ENCODE data around the gene CASK. TPM values are rescaled to one million over a fixed set of nuclear protein-coding genes. Genes with fewer than 3 reads are reported as not detected.

Gene CASK
- total RNA-seq, 1 donor from 2014 or later: 33.7 TPM

DNA sequence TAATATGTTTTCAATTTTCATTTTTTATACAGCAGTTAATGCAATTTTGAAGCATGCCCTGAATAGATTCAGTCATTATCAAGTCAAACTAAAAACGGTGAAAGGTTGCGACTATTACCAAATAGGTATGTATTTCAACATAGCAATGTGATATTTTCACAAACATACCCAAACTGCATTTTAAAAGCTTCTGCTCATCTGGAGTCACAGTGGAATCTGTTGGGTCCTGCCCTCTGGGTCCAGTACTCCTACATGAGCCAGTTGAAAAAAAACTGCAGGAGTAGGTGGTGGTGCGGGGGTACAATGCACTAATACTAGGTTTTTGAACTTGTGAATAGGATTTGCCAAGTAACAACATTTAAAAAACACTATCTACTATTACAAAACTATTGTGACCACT, 233.6 kb downstream of the CASK start:
- Histone ChIP-seq H3K4me1 (peaks cover 0 to 3% of the 10 kb centered on the region in 2 donors), H3K27ac (no peak overlapping the region), H3K4me3 (peak overlapping the region in 1 of 2 donors; percentile 20), H3K36me3 (no peaks in the 10 kb centered on the region), H3K9me3 (no peaks in the 10 kb centered on the region), H3K27me3 (no peaks in the 10 kb centered on the region)
- TF ChIP-seq, protein P1, sequence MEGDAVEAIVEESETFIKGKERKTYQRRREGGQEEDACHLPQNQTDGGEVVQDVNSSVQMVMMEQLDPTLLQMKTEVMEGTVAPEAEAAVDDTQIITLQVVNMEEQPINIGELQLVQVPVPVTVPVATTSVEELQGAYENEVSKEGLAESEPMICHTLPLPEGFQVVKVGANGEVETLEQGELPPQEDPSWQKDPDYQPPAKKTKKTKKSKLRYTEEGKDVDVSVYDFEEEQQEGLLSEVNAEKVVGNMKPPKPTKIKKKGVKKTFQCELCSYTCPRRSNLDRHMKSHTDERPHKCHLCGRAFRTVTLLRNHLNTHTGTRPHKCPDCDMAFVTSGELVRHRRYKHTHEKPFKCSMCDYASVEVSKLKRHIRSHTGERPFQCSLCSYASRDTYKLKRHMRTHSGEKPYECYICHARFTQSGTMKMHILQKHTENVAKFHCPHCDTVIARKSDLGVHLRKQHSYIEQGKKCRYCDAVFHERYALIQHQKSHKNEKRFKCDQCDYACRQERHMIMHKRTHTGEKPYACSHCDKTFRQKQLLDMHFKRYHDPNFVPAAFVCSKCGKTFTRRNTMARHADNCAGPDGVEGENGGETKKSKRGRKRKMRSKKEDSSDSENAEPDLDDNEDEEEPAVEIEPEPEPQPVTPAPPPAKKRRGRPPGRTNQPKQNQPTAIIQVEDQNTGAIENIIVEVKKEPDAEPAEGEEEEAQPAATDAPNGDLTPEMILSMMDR (IDR thresholded peaks at IDR 0.05): no peak
- intact Hi-C loops (cut with DNase I): loop anchor here (10.0 kb wide), 1 partner anchor 95 kb away; no protein-coding TSS in a partner anchor
- no peak for DNase-seq (ENCODE audit: low spot score in 2 of 2)

GRCh38 chrX:41688835-41689234, 234.5 kb downstream of the CASK start, which contains the start of gene GPR34:
Gene GPR34, plus strand, starts transcription at chrX:41688973. Its CDS starts 6,661 bp downstream, at chrX:41695634.
- peak within 1 kb of the TSS in 1 of 2 donors; percentile 20 for H3K4me3 ChIP-seq
- H3K4me1 ChIP-seq: peaks cover 0 to 7% of the 10 kb centered on the region in 2 donors

DNA sequence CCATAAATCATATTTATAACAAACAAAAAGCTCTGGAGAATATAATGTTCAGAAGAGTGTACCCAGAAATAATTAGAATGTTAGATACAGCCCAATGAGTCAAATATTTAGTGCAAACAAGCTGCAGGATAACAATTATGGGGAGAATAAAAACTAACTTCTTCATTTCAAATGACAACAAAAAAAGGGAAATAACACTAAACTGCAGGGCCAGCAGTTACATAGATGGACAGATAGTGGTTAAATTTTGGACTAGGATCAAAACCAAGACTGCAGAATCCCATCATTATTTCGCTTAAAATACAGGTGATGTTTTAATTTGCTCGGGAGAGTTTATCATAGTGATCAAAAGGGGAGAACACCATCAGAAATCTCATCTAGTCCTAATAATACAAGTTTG, 235.2 kb downstream of the CASK start:
- TF ChIP-seq, protein P1 (IDR thresholded peaks at IDR 0.05): no peak
- intact Hi-C loops (cut with DNase I): no loop called here
- H3K9me3 ChIP-seq: no peaks in the 10 kb centered on the region
- H3K4me1 ChIP-seq: peaks cover 0 to 7% of the 10 kb centered on the region in 2 donors
- no peaks in the 10 kb centered on the region for H3K36me3 ChIP-seq
- no peak overlapping the region for H3K27ac ChIP-seq
- H3K4me3 ChIP-seq: no peak overlapping the region
- no peak for DNase-seq (ENCODE audit: low spot score in 2 of 2)
- no peaks in the 10 kb centered on the region for H3K27me3 ChIP-seq

More at GRCh38 chrX:41688835-41689234, 234.5 kb downstream of the CASK start, which contains the start of gene GPR34:
- TF ChIP-seq, protein P1 (IDR thresholded peaks at IDR 0.05): no peak
- intact Hi-C loops (cut with DNase I): no loop called here
- DNase-seq (ENCODE audit: low spot score in 2 of 2): no peak
- no peaks in the 10 kb centered on the region for H3K9me3 ChIP-seq
- no peaks in the 10 kb centered on the region for H3K36me3 ChIP-seq
- H3K27me3 ChIP-seq: no peaks in the 10 kb centered on the region
- peak within 1 kb of the TSS in 1 of 2 donors; percentile 29 for H3K27ac ChIP-seq

- intact Hi-C loops (cut with DNase I): no loop called here
- no peak overlapping the region for H3K4me3 ChIP-seq
- TF ChIP-seq, protein P1 (IDR thresholded peaks at IDR 0.05): no peak
- peaks cover 0 to 4% of the 10 kb centered on the region in 2 donors for H3K4me1 ChIP-seq
- DNase-seq (ENCODE audit: low spot score in 2 of 2): no peak
- H3K27ac ChIP-seq: no peak overlapping the region
- H3K9me3 ChIP-seq: no peaks in the 10 kb centered on the region
- no peaks in the 10 kb centered on the region for H3K36me3 ChIP-seq
- H3K27me3 ChIP-seq: no peaks in the 10 kb centered on the region
These were observed 236.6 kb downstream of the CASK start for GRCh38 chrX:41686788-41687187.

DNA sequence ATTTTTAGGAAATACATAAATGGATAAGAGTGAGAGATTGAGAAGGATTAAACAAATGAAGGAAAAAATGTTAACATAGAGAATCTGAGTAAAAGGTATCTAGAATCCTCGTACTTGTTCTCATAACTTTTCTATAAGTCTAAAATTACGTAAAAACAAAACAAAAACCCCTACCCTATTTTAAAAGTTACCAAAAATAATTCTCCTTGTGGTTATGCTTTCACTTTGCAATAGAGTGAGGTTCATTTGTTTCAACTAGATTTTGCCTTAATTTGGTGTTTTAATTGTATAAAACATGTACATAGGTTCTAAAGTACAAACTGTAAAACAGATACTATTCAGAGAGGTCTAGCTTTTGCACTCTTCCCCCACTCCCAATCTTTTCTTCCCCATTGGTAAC, 238.4 kb downstream of the CASK start:
- H3K4me1 ChIP-seq: peaks cover 0 to 4% of the 10 kb centered on the region in 2 donors
- H3K9me3 ChIP-seq: no peaks in the 10 kb centered on the region
- no peaks in the 10 kb centered on the region for H3K36me3 ChIP-seq
- no peak overlapping the region for H3K4me3 ChIP-seq
- no peak overlapping the region for H3K27ac ChIP-seq
- DNase-seq (ENCODE audit: low spot score in 2 of 2): no peak
- no peaks in the 10 kb centered on the region for H3K27me3 ChIP-seq
- TF ChIP-seq, protein P1 (IDR thresholded peaks at IDR 0.05): no peak
- intact Hi-C loops (cut with DNase I): no loop called here

DNA sequence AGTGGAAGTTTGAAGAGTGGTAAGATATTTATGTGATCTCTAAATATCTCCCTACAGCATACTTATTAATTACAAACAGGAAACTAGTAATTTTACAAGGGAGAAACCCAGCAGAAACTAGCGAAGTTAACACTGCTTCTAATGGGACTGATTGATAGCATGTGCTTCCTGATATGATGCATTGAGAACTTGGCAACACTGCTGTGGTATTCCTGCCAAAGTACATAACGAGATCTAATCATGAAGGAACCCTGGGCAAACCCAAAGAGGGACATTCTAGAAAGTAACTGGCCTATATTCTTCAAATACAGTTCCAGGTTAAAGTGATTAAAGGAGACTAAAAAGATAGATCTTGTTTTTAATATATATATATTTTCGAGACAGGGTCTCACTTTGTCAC, 239.2 kb downstream of the CASK start:
- TF ChIP-seq, protein P1 (IDR thresholded peaks at IDR 0.05): no peak
- intact Hi-C loops (cut with DNase I): no loop called here
- Histone ChIP-seq H3K9me3 (no peaks in the 10 kb centered on the region), H3K4me3 (no peak overlapping the region), H3K27me3 (no peaks in the 10 kb centered on the region), H3K27ac (no peak overlapping the region), H3K36me3 (no peaks in the 10 kb centered on the region), H3K4me1 (peaks cover 0 to 4% of the 10 kb centered on the region in 2 donors)
- DNase-seq (ENCODE audit: low spot score in 2 of 2): no peak

Data from ascending aorta (tissue), 2 donors.